HepG2 (cell line): ENCODE data around the gene AP4S1. TPM values are rescaled to one million over a fixed set of nuclear protein-coding genes. Genes with fewer than 3 reads are reported as not detected.

Experiments used
- CENPX ChIP-seq: sonication (generic); formaldehyde crosslinking; IDR thresholded peaks from 2 replicates; pipeline ENCODE4 v1.9.0; 2021; ENCODE audit warnings: mild to moderate bottlenecking, missing genetic modification reagents, moderate library complexity
- EED ChIP-seq: sonication (generic); formaldehyde crosslinking; IDR thresholded peaks from 2 replicates; pipeline ENCODE4 v1.5.0; 2020; ENCODE audit warnings: mild to moderate bottlenecking, missing genetic modification reagents
- EHMT2 ChIP-seq: fragments of 200-600 bp; sonication (generic); IDR thresholded peaks from 2 replicates; pipeline ENCODE4 v1.7.0; 2017; ENCODE audit warnings: antibody characterized with exemption, low read depth, low read length, borderline replicate concordance
- ELF3 ChIP-seq: IDR thresholded peaks from 2 replicates; pipeline ENCODE4 v1.6.1; 2016; ENCODE audit warnings: missing genetic modification reagents, missing compliant biosample characterization
- HIVEP1 ChIP-seq: sonication (generic); formaldehyde crosslinking; IDR thresholded peaks from 2 replicates; pipeline ENCODE4 v1.4.0; 2020; ENCODE audit warnings: mild to moderate bottlenecking, missing genetic modification reagents
- KDM1A ChIP-seq: IDR thresholded peaks from 2 replicates; pipeline ENCODE4 v1.6.1; 2016; ENCODE audit warnings: missing compliant biosample characterization
- NFIC ChIP-seq: IDR thresholded peaks from 2 replicates; pipeline ENCODE4 v1.6.1; 2012; ENCODE audit warnings: mild to moderate bottlenecking, low read length, inconsistent platforms
- REST ChIP-seq, 2 experiments: IDR thresholded peaks; 2 replicates each; pipeline ENCODE4 v1.6.1; 2011 to 2012; ENCODE audit warnings: low read length in 2 of 2, borderline replicate concordance in 1 of 2, low read depth in 1 of 2, mild to moderate bottlenecking in 1 of 2, moderate library complexity in 1 of 2
- ZNF292 ChIP-seq: sonication (generic); formaldehyde crosslinking; IDR thresholded peaks from 2 replicates; pipeline ENCODE4 v1.8.1; 2022; ENCODE audit warnings: mild to moderate bottlenecking, low read depth, missing genetic modification reagents, borderline replicate concordance
- ZNF746 ChIP-seq: sonication (generic); formaldehyde crosslinking; IDR thresholded peaks from 2 replicates; pipeline ENCODE4 v1.8.0; 2022; ENCODE audit warnings: mild to moderate bottlenecking, missing genetic modification reagents
- ZNF792 ChIP-seq: IDR thresholded peaks from 2 replicates; pipeline ENCODE4 v1.6.1; 2016
- polyA plus RNA-seq, 8 experiments: library from polyadenylated mRNA; depleted of rRNA in 3 of 8; stranded (reverse) in 7 of 8; unstranded in 1 of 8; fragments of >200 nt; fragmentation: Illumina TruSeq in 4 of 8; extraction: Trizol in 4 of 8; gene quantifications; 2 replicates each; pipeline versions ENCODE4 v1.2.1 to v1.2.3, GENCODE V29; 2011 to 2016; ENCODE audit warnings: low read depth in 4 of 8, missing spikeins in 1 of 8, mixed read lengths in 1 of 8; ENCODE audit not compliant: insufficient read depth in 1 of 8
- total RNA-seq, 5 experiments: library from RNA; depleted of rRNA; stranded (reverse); fragments of >200 nt; fragmentation: Illumina TruSeq; extraction: Trizol; gene quantifications; 2 replicates each; pipeline ENCODE4 v1.2.3, GENCODE V29; 2016; ENCODE audit warnings: low read depth in 1 of 5
- TF ChIP-seq, protein P1 (sequence below): IDR thresholded peaks from 2 replicates; pipeline ENCODE4 v1.6.1; 2016; ENCODE audit warnings: control low read depth
- TF ChIP-seq, protein P2 (sequence below): sonication (generic); formaldehyde crosslinking; IDR thresholded peaks from 2 replicates; pipeline ENCODE4 v1.9.0; 2021; ENCODE audit warnings: missing genetic modification reagents, borderline replicate concordance

AP4S1 gene
- total and polyA plus RNA-seq, 2 of the 13 experiments (the other 11 are each of a cell fraction or from before 2014, with no cell fraction given), result 3.9 to 21.1 TPM

DNA sequence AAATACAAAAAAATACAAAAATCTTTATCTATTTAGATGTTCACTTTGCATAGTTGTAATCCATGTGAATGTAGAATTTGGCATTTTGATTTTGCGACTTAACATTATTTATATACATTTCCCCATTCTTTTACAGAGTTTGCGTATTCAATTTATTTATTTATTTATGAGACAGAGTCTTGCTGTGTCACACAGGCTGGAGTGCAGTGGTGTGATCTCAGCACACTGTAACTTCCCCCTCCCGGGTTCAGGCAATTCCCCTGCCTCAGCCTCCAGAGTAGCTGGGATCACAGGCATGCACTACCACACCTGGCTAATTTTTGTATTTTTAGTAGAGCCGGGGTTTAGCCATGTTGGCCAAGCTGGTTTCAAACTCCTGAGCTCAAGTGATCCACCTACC lies 26.1 kb downstream of the AP4S1 start (continued):
- TF ChIP-seq ZNF746 (0 out of 2 replicates have a peak, but pooled peaks have one; percentile 33), EHMT2 (no peak), ZNF792 (CRISPR knock-in tag) (no peak), KDM1A (no peak), HIVEP1 (CRISPR knock-in tag) (0 out of 2 replicates have a peak, but pooled peaks have one; percentile 31), REST (IDR thresholded peaks at IDR 0.05; ENCODE audit: borderline replicate concordance in 1 of 2, low read depth in 1 of 2, low read length in 2 of 2) (no peak), ZNF292 (0 out of 2 replicates have a peak, but pooled peaks have one; percentile 8), EED (CRISPR knock-in tag) (0 out of 2 replicates have a peak, but pooled peaks have one; percentile 11), ELF3 (no peak), CENPX (CRISPR knock-in tag) (no peak), NFIC (no peak)
- TF ChIP-seq, protein P1, sequence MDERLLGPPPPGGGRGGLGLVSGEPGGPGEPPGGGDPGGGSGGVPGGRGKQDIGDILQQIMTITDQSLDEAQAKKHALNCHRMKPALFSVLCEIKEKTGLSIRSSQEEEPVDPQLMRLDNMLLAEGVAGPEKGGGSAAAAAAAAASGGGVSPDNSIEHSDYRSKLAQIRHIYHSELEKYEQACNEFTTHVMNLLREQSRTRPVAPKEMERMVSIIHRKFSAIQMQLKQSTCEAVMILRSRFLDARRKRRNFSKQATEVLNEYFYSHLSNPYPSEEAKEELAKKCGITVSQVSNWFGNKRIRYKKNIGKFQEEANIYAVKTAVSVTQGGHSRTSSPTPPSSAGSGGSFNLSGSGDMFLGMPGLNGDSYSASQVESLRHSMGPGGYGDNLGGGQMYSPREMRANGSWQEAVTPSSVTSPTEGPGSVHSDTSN (CRISPR knock-in tag), result no peak
- TF ChIP-seq, protein P2, sequence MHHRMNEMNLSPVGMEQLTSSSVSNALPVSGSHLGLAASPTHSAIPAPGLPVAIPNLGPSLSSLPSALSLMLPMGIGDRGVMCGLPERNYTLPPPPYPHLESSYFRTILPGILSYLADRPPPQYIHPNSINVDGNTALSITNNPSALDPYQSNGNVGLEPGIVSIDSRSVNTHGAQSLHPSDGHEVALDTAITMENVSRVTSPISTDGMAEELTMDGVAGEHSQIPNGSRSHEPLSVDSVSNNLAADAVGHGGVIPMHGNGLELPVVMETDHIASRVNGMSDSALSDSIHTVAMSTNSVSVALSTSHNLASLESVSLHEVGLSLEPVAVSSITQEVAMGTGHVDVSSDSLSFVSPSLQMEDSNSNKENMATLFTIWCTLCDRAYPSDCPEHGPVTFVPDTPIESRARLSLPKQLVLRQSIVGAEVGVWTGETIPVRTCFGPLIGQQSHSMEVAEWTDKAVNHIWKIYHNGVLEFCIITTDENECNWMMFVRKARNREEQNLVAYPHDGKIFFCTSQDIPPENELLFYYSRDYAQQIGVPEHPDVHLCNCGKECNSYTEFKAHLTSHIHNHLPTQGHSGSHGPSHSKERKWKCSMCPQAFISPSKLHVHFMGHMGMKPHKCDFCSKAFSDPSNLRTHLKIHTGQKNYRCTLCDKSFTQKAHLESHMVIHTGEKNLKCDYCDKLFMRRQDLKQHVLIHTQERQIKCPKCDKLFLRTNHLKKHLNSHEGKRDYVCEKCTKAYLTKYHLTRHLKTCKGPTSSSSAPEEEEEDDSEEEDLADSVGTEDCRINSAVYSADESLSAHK (CRISPR knock-in tag), result no peak
